ENCODE data around the gene ZNF883.
"Not testable (repeated sequence)": the region's sequence is repeated elsewhere in the genome, so short reads cannot be mapped to it uniquely, and the experiment has no call there.

The ZNF883 gene

DNA sequence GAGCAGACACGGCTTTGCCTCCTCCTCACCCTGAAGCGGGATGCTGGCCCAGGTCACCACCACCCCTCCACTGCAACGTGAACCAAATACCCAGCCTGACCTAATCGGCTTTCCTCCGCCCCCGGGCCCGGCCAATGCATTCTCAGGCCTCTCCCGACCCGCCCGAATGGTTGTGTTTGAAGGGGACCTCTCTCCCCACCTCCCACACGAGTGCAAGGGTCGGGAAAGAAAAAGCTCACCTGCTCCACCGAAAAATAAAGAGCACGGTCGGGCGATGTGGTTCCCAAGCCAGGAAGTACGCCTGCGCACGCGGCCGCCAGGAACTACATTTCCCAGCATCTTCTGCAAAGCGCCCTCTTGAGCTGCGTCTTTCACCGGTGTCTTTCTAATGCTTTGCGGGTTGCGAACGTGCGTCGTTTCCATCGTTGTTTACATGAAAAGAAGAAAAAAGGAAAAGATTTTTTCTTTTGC, at the start of gene ZNF883:
TSS of gene ZNF883 (minus strand) at position 282 of the 471 bp plus-strand sequence.
- DNase-seq (ENCODE audit: low read depth), result peak; percentile 27

DNA sequence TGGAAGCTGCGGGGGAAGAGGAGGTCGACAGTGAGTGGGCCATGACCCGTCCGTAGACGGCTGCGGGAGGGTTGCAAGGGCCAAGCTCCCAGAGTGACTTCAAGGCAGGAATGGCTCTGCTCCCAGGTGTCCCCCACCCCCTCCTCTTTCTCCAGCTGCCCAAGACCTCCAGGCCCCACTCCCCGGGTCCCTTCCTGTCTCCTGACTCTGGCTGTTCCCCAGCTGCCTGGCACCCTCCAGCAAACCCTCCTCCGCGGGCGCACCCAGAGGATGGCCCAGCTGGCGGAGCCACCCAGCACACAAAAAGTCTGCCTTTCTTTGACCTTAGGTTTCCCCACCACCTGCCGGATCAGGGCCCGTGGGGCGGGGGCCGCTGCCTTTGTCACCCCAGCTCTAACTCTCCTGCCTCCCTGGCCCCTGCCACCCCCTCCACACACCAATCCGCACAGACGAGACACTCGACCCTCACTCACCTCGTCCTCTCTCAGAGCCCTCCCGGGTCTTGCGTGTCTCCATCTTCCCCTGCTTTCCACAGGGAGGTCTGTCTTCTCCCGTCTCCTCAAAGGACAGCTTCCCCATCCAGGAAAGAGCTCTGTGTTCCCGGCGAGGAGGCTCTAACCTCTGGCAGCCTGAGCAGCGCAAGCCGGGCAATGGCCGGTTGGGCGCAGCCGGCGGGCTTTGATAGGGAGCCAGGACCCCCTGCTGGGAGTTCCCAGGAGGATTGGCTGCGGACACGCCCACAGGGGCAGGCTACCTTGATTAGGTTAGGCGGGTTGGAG, 49.3 kb upstream of the ZNF883 start:
- not testable (repeated sequence) for DNase-seq (ENCODE audit: low read depth)

DNA sequence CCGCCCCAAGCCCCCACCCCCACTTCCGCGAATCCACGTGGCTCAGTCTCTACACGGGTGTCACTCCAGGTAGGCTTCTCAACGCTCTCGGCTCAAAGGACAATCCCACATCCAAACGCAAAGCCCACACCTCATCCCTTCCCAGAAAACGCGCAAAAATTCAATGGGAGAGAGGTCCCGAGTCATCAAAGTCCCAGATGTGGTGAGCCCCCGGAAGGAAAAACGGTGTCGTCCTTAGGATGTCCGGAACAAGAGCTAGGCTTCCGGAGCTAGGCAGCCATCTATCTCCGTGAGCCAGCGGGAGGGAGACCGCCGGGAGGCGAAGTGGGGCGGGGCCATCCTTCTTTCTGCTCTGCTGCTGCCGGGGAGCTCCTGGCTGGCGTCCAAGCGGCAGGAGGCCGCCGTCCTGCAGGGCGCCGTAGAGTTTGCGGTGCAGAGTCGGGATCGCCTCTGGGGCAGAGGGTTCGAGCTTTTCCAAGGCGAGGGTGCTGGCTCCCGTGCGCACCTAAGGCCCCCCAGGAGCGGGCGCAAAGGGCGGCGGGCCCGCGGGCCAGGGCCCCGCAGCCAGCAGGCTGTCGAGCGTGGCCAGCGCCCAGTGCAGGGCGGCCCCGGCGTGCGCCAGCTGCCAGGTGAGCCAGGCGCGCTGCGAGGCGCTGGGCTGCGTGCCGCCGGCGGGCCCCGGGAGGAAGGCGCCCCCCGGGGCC, 47.7 kb upstream of the ZNF883 start:
- DNase-seq (ENCODE audit: low read depth), result not testable (repeated sequence)

GRCh38 chr9:113057193-113057592, 45.2 kb upstream of the ZNF883 start:
- DNase-seq (ENCODE audit: low read depth), result no peak

GRCh38 chr9:113056191-113057106, 44.5 kb upstream of the ZNF883 start, which contains the start of gene ZFP37:
ZFP37 (minus strand) TSS chr9:113056724; CDS start chr9:113056688, 36 bp downstream.
- peak; percentile 74 for DNase-seq (ENCODE audit: low read depth)

DNA sequence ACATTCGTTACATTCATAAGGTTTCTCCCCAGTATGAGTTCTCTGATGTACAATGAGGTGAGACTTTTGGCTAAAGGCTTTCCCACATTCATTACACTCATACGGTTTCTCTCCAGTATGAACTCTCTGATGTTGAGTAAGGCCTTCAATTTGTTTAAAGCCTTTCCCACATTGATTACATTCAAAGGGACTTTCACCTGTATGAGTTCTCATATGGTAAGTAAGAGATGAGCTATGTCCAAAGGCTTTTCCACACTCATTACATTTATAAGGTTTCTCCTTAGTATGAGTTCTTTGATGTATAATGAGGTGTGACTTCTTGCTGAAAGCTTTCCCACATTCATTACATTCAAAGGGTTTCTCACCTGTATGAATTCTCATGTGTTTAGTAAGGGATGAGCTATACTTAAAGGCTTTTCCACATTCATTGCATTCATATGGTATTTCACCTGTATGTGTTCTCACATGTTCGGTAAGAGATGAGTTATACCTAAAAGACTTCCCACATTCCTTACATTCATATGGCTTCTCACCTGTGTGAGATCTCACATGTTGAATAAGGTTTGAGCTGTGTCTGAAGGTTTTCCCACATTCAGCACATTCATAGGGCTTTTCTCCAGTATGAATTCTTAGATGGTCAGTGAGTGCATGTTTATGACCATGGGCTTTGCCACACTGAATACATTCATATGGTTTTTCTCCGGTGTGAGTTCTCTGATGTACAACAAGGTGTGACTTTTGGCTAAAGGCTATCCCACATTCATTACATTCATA, 31.1 kb upstream of the ZNF883 start:
- DNase-seq (ENCODE audit: low read depth), result no peak

- DNase-seq (ENCODE audit: low read depth), result no peak
Measured at GRCh38 chr9:113026200-113026599, 14.2 kb upstream of the ZNF883 start.

DNA sequence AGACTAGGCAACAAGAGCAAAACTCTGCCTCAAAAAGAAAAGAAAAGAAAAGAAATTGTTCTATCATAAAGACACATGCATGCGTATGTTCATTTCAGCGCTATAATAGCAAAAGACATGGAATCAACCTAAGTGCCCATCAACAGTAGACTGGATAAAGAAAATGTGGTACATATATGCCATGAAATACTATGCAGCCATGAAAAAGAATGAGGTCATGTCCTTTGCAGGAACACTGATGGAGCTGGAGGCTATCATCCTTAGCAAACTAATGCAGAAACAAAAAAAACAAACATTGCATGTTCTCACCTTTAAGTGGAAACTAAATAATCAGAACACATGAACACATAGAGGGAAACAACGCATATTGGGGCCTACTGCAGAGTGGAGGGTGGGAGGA, 6.3 kb upstream of the ZNF883 start:
- DNase-seq (ENCODE audit: low read depth), result no peak

DNA sequence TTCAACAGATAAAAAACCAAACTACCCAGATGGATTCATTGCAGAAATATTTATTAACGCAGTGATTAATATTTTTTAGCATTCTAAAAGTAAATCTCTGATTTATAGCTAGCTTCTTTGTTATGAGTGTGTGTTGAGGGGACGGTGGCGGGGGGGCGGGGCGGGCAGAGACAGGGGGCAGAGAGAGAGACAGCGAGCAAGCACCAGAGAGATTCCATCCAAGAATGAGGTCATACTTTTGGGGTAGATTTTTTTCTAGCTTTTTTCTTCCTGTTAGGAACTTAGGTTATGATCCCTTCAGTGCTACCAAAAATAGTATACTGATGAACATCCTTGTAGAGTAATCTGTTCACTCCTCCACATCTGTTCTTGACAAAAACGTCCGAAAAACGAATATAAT, 500 bp upstream of the ZNF883 start:
- DNase-seq (ENCODE audit: low read depth), result no peak

DNA sequence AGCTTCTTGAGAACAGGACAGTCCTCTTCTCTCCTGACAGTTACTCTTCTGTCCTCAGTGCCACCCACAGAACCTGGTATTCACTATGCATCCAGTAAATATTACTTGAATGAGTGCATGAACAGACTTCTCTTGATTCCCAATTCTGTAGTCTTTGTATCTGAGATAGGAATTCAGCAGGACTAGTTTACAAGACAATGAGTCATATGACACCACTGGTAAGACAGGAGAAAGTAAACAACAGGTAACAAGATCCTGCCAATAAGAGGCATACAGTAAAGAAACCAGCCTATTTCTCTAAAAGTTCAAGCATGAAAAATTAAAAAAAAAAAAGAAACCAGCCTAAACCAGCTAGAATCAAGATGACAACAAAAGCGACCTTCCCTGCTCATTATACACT, 6.2 kb downstream of the ZNF883 start:
- DNase-seq (ENCODE audit: low read depth), result no peak

- no peak for DNase-seq (ENCODE audit: low read depth)
Measured at GRCh38 chr9:112997236-112997941, 14.6 kb downstream of the ZNF883 start.

DNA sequence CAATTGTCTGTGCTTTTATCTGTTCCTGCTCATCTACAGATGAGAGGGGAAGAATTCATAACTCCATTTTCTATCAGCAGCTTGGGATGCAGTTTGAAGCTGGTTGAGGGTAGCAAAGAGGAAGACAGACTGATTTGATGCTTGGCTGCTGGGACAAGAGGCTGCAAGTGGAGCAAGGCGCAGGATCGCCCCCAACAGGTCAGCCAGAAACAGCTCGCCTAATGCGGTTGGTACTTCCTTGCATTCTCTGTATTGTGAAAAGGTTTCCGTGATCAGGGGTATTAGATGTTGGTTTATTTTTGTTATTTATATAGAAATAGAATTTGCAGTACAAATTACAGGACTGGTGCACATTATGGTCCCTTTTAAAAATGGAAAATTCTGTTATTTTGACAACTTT, 40.6 kb downstream of the ZNF883 start:
- DNase-seq (ENCODE audit: low read depth), result no peak

DNA sequence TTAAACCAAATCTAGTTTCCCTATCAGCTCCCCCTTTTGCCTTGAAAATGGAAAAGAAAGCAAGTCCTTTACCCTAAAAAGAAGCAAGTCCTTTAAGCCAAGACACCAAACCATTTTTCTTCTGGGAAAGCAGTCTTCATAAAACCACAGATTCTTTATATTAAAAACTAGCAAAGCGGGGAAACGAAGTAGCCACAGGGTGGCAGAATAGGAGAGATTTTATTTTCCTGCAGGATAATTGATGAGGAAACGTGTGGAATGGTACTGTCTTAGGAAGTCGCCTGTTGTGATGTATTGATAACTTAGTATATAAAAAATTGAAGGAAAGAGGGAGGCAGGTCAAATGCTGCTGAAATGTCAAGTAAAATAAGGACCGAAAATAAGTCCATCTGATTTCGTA, 41.1 kb downstream of the ZNF883 start:
- no peak for DNase-seq (ENCODE audit: low read depth)

- no peak for DNase-seq (ENCODE audit: low read depth)
Measured at GRCh38 chr9:112969730-112970129, 42.3 kb downstream of the ZNF883 start.

DNA sequence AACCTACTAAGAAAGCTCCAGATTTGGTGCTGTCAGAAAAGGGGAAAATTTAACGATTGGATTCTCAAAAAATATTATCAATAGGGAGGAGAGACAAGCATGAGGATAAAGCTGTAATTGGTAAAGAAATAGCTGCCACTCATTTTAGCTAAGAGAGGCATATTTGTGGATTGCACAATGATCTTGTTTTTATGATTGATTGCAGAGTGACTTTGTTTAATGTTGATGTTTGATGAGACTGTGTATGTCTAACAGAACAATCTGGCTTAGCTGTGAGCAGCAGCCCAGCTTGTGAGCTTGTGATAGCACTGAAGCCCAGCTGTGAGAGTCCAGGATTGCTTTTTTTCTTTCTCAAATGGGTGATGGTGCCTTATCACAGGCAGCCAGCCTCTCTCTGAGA, 56.4 kb downstream of the ZNF883 start:
- DNase-seq (ENCODE audit: low read depth), result no peak

GRCh38 chr9:112945620-112946208, 66.3 kb downstream of the ZNF883 start:
- no peak for DNase-seq (ENCODE audit: low read depth)

GRCh38 chr9:112939418-112939817, 72.6 kb downstream of the ZNF883 start:
- DNase-seq (ENCODE audit: low read depth), result no peak

- no peak for DNase-seq (ENCODE audit: low read depth)
Measured at GRCh38 chr9:112933696-112934095, 78.3 kb downstream of the ZNF883 start.

DNA sequence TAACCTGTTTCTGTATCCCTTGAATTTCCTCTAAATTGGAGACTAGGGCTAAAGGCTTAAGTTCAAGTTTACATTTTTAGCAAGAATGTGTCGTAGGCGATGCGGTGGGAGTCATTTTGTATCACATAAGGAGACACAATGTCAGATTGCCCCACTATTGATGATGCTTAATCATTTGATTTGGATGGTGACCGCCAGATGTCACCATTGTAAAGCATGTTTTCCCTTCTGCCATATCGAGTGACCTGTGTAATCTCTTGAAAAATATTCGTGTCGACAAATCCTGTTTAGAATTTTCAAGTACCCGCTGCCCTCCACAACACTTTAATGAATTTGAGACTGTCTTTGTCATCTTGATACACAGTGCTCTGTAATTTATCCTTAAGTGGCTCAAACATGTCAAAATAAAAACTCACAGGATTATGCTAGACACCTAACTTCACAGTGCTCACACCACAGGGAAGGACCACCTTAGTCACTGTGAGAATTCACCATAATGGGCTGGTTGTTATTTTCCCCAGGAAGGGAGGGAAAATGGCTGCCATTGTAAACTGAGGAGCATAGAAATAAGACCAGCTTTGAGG, 86.8 kb downstream of the ZNF883 start:
- DNase-seq (ENCODE audit: low read depth), result no peak

GRCh38 chr9:112921549-112921948, 90.4 kb downstream of the ZNF883 start:
- DNase-seq (ENCODE audit: low read depth), result peak; percentile 34

All from non-pigmented ciliary epithelial cell (primary cell).